Activated CD4-positive, alpha-beta T cell treated with anti-CD3 and anti-CD28 coated beads, Interleukin-2, Interleukin-4, amounts not matched to agents 100 ng/mL and 50 ng/mL, durations not matched to agents 16 hours and 8 hours (primary cell): Measurements from ENCODE around the gene MED20.

Experiments used
- DNase-seq: peaks from one replicate; pipeline ENCODE4 v3.0.0-alpha.2; 2020; ENCODE audit warnings: low spot score

The MED20 gene

GRCh38 chr6:41941280-41942066 lies 20.5 kb upstream of the MED20 start, which contains the start of gene CCND3:
CCND3 (minus strand) TSS chr6:41941808; CDS start chr6:41941649, 159 bp downstream.
- peak; percentile 93 for DNase-seq

- peak; percentile 62 for DNase-seq
These were observed 19.9 kb upstream of the MED20 start for GRCh38 chr6:41940759-41941279.

- DNase-seq = no peak
These were observed 19.2 kb upstream of the MED20 start for GRCh38 chr6:41939848-41940758.

- peak; percentile 56 for DNase-seq
These were observed 18.4 kb upstream of the MED20 start for GRCh38 chr6:41939176-41939847.

GRCh38 chr6:41938590-41939175 lies 17.7 kb upstream of the MED20 start:
- DNase-seq = no peak

GRCh38 chr6:41937861-41938574 lies 17.1 kb upstream of the MED20 start:
- peak; percentile 46 for DNase-seq

GRCh38 chr6:41937472-41937860 lies 16.5 kb upstream of the MED20 start:
- DNase-seq = no peak

GRCh38 chr6:41936073-41936837 lies 15.3 kb upstream of the MED20 start:
- peak; percentile 94 for DNase-seq

- no peak for DNase-seq
These were observed 14.7 kb upstream of the MED20 start for GRCh38 chr6:41935685-41936072.

- no peak for DNase-seq
These were observed 14.2 kb upstream of the MED20 start for GRCh38 chr6:41935193-41935574.

GRCh38 chr6:41934278-41935192 lies 13.6 kb upstream of the MED20 start:
- DNase-seq = no peak

- no peak for DNase-seq
These were observed 11.4 kb upstream of the MED20 start for GRCh38 chr6:41932378-41932777.

- no peak for DNase-seq
These were observed 10.9 kb upstream of the MED20 start for GRCh38 chr6:41931792-41932191.

- DNase-seq = no peak
These were observed 9.0 kb upstream of the MED20 start for GRCh38 chr6:41929924-41930323.

GRCh38 chr6:41927253-41927652 lies 6.3 kb upstream of the MED20 start:
- DNase-seq = no peak

GRCh38 chr6:41922154-41922553 lies 1.2 kb upstream of the MED20 start:
- DNase-seq = no peak

GRCh38 chr6:41921712-41921998 lies 716 bp upstream of the MED20 start:
- no peak for DNase-seq

GRCh38 chr6:41917528-41917927 lies 3.4 kb downstream of the MED20 start:
- peak; percentile 56 for DNase-seq

GRCh38 chr6:41914869-41915530 lies 5.9 kb downstream of the MED20 start:
- DNase-seq = no peak
